Measurements from ENCODE around the gene MAP4K3. TPM values are rescaled to one million over a fixed set of nuclear protein-coding genes. Genes with fewer than 3 reads are reported as not detected.

MAP4K3 gene
- total and polyA plus RNA-seq, 2 of the 8 experiments (the other 6 are each of a cell fraction or from before 2014, with no cell fraction given): 11.4 to 63.0 TPM

DNA sequence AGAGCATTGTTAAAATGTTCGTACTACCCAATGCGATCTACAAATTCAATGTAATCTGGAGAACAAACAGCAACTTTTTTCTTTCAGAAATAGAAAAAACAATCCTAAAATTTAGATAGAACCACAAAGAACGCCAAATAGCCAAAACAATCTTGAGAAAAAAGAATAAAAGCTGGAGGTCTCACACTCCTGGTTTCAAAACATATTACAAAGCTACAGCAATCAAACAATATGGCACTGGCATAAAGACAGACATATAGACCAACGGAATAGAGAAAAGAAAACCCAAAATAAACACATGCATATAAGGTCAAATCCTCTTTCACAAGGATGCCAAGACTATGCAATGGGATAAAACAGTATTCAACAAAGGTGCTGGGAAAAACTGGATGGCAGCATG lies 74.5 kb downstream of the MAP4K3 start:
- Histone ChIP-seq H3K23me2 (ENCODE audit: low read depth, low read length) (no peaks in the 10 kb centered on the region), H3K56ac (replicated peaks; ENCODE audit: insufficient read length, low read depth, low read length) (no peak overlapping the region), H3K79me2 (ENCODE audit: control insufficient read depth in 1 of 2, insufficient read depth in 2 of 2, low read length in 2 of 2) (peaks cover 0 to 55% of the 10 kb centered on the region in 2 experiments; a peak in 2 of 4 replicates), H3K27ac (ENCODE audit: low read depth, low read length) (no peak overlapping the region), H3K14ac (ENCODE audit: insufficient read length) (no peak overlapping the region), H4K8ac (ENCODE audit: extremely low read depth, insufficient read depth, low read length) (no peak overlapping the region), H3K79me1 (ENCODE audit: low read depth, low read length) (no peaks in the 10 kb centered on the region), H4K20me1 (replicated peaks in 1 of 2; ENCODE audit: control insufficient read depth in 1 of 2, insufficient read depth in 2 of 2, low read length in 2 of 2) (no peaks in the 10 kb centered on the region), H2BK12ac (ENCODE audit: low read depth, low read length) (no peak overlapping the region), H3K4ac (replicated peaks; ENCODE audit: insufficient read length, low read depth, low read length) (no peak overlapping the region), H2BK120ac (replicated peaks; ENCODE audit: low read depth, low read length) (no peak overlapping the region), H3K4me1 (replicated peaks in 1 of 4; ENCODE audit: control insufficient read depth in 3 of 4, insufficient read depth in 4 of 4, low read length in 3 of 4) (peaks cover 3 to 17% (median 4%) of the 10 kb centered on the region in 4 experiments; a peak in 5 of 7 replicates), H3K4me3 (ENCODE audit: extremely low read depth in 1 of 4, insufficient read depth in 2 of 4, low read depth in 3 of 4, low read length in 4 of 4) (peak overlapping the region in 1 of 4 experiments; percentile 11; a peak in 1 of 8 replicates), H2BK5ac (ENCODE audit: low read depth, low read length) (no peak overlapping the region), H3K9ac (replicated peaks in 1 of 4; ENCODE audit: extremely low read depth in 1 of 4, low read depth in 3 of 4, low read length in 3 of 4) (no peak overlapping the region), H3K18ac (ENCODE audit: extremely low read depth, low read length) (no peak overlapping the region; the same call in 1 of the 2 replicates), H2BK20ac (ENCODE audit: low read length) (no peak overlapping the region), H3K4me2 (ENCODE audit: insufficient read depth in 1 of 2, low read depth in 2 of 2, low read length in 2 of 2) (no peak overlapping the region), H3K27me3 (replicated peaks in 1 of 4; ENCODE audit: control insufficient read depth in 3 of 4, extremely low read depth in 1 of 4, insufficient read depth in 3 of 4, low read length in 3 of 4) (no peaks in the 10 kb centered on the region), H2AK5ac (ENCODE audit: low read depth, low read length) (no peak overlapping the region), H4K91ac (replicated peaks; ENCODE audit: insufficient read length, low read length) (no peak overlapping the region), H4K5ac (ENCODE audit: insufficient read length, low read depth, low read length) (no peak overlapping the region), H3K23ac (ENCODE audit: insufficient read length) (no peak overlapping the region), H3K9me3 (ENCODE audit: insufficient read depth in 2 of 2, low read depth in 1 of 2, low read length in 1 of 2) (peaks cover 36 to 52% of the 10 kb centered on the region in 2 experiments), H2BK15ac (ENCODE audit: low read length) (no peak overlapping the region), H3K36me3 (ENCODE audit: control insufficient read depth in 2 of 4, insufficient read depth in 4 of 4, low read length in 3 of 4) (peaks cover 0 to 53% (median 16%) of the 10 kb centered on the region in 4 experiments; a peak in 4 of 8 replicates), H2AFZ (ENCODE audit: low read length) (no peak overlapping the region)
- TF ChIP-seq JUN (IDR thresholded peaks at IDR 0.05; ENCODE audit: low read depth, low read length) (no peak), KDM1A (IDR thresholded peaks at IDR 0.05; ENCODE audit: borderline replicate concordance, low read length) (peak; percentile 71)
- CTCF ChIA-PET (ENCODE audit: partially characterized antibody): interaction anchor here (0.8 to 1.2 kb wide), 3 partner anchors 9 to 24 kb away, joined by 3 read pairs; no protein-coding TSS in a partner anchor
- POLR2A ChIA-PET (ENCODE audit: partially characterized antibody): no interaction called here
- DNase-seq (ENCODE audit: low read depth in 1 of 2, low spot score in 2 of 2): no peak
- FAIRE-seq: no peak
- 98% methylated on average over 4 of the region's 4 CpGs; no CpG with 5 or more reads in 1 of the 2 experiments for WGBS, 2 experiments (ENCODE audit: extremely low coverage in 1 of 2, insufficient coverage in 1 of 2, insufficient read length in 1 of 2, insufficient replicate concordance in 2 of 2, low coverage in 1 of 2, low lambda C conversion rate in 2 of 2, missing lambda C conversion rate in 1 of 2)
